Astrocyte (in vitro differentiated cells and primary cell): Measurements from ENCODE around the gene PDE6G. TPM values are rescaled to one million over a fixed set of nuclear protein-coding genes. Genes with fewer than 3 reads are reported as not detected.

Experiments used
- DNase-seq: peaks from one replicate; pipeline ENCODE4 v3.0.0-alpha.2; 2010; ENCODE audit warnings: low read depth
- FAIRE-seq: peaks from 2 replicates; lab custom pipeline; 2011; peaks lifted over from hg19 to GRCh38; lab: Jason Lieb, UNC
- H2AFZ ChIP-seq: 2 replicates; pipeline ENCODE4 v1.6.0; 2012; ENCODE audit warnings: low read depth, low read length, inconsistent platforms
- H3K27ac ChIP-seq: 2 replicates; pipeline ENCODE4 v1.5.1; 2011; ENCODE audit warnings: low read depth, low read length, inconsistent platforms
- H3K27me3 ChIP-seq: 2 replicates; pipeline ENCODE4 v1.6.0; 2011; ENCODE audit warnings: low read length, inconsistent platforms; ENCODE audit not compliant: insufficient read depth
- H3K36me3 ChIP-seq: 2 replicates; pipeline ENCODE4 v1.5.1; 2011; ENCODE audit warnings: low read length, inconsistent platforms; ENCODE audit not compliant: insufficient read depth
- H3K4me1 ChIP-seq: 2 replicates; pipeline ENCODE4 v1.5.1; 2011; ENCODE audit warnings: low read length, inconsistent platforms; ENCODE audit not compliant: insufficient read depth
- H3K4me2 ChIP-seq: 2 replicates; pipeline ENCODE4 v1.6.0; 2012; ENCODE audit warnings: low read length, inconsistent platforms
- H3K4me3 ChIP-seq: 2 replicates; pipeline ENCODE4 v1.5.1; 2011; ENCODE audit warnings: low read depth, mild to moderate bottlenecking, low read length, inconsistent platforms; ENCODE audit not compliant: insufficient read depth
- H3K79me2 ChIP-seq: 2 replicates; pipeline ENCODE4 v1.6.0; 2012; ENCODE audit warnings: mild to moderate bottlenecking, low read length, inconsistent platforms; ENCODE audit not compliant: insufficient read depth
- H3K9ac ChIP-seq: 2 replicates; pipeline ENCODE4 v1.6.0; 2012; ENCODE audit warnings: mild to moderate bottlenecking, low read length, inconsistent platforms
- H3K9me3 ChIP-seq: 2 replicates; pipeline ENCODE4 v1.5.1; 2012; ENCODE audit warnings: low read depth, mild to moderate bottlenecking, low read length, inconsistent platforms; ENCODE audit not compliant: insufficient read depth
- H4K20me1 ChIP-seq: 2 replicates; pipeline ENCODE4 v1.6.0; 2012; ENCODE audit warnings: low read length, inconsistent platforms; ENCODE audit not compliant: insufficient read depth
- H3K27ac Mint-ChIP-seq: one replicate; pipeline ENCODE4 v1.8.0; 2021; ENCODE audit warnings: mild to moderate bottlenecking, mixed read lengths; ENCODE audit not compliant: unreplicated experiment
- H3K27me3 Mint-ChIP-seq: one replicate; pipeline ENCODE4 v1.8.0; 2021; ENCODE audit warnings: low read depth, mixed read lengths; ENCODE audit not compliant: unreplicated experiment
- H3K36me3 Mint-ChIP-seq: one replicate; pipeline ENCODE4 v1.8.0; 2021; ENCODE audit warnings: low read depth, mixed read lengths; ENCODE audit not compliant: unreplicated experiment
- H3K4me1 Mint-ChIP-seq: one replicate; pipeline ENCODE4 v1.8.0; 2021; ENCODE audit warnings: low read depth, mixed read lengths; ENCODE audit not compliant: unreplicated experiment
- H3K4me3 Mint-ChIP-seq: one replicate; pipeline ENCODE4 v1.8.0; 2021; ENCODE audit warnings: mild to moderate bottlenecking, moderate library complexity, mixed read lengths; ENCODE audit not compliant: unreplicated experiment
- H3K9me3 Mint-ChIP-seq: one replicate; pipeline ENCODE4 v1.8.0; 2021; ENCODE audit warnings: mild to moderate bottlenecking, mixed read lengths; ENCODE audit not compliant: unreplicated experiment
- CTCF ChIP-seq: IDR thresholded peaks from 2 replicates; pipeline ENCODE4 v1.5.1; 2011; ENCODE audit warnings: low read depth, mild to moderate bottlenecking, inconsistent platforms, low read length, moderate library complexity; ENCODE audit not compliant: insufficient read depth
- EZH2 ChIP-seq: IDR thresholded peaks from 2 replicates; pipeline ENCODE4 v1.6.1; 2012; ENCODE audit warnings: mild to moderate bottlenecking, low read length, inconsistent platforms; ENCODE audit not compliant: insufficient read depth
- total RNA-seq: library from RNA; stranded (reverse); gene quantifications from 2 replicates; pipeline ENCODE4 v1.2.1, GENCODE V29; 2021

PDE6G gene
- total RNA-seq, 1 donor from 2014 or later, result not detected

- no peak overlapping the region for H3K4me2 ChIP-seq
- no peak overlapping the region for H3K27ac ChIP-seq
- H3K79me2 ChIP-seq, result peaks cover 70% of the 10 kb centered on the region
- Mint-ChIP-seq H3K36me3 (peaks cover 27% of the 10 kb centered on the region), H3K27ac (no peak overlapping the region), H3K27me3 (no peaks in the 10 kb centered on the region), H3K4me3 (no peak overlapping the region), H3K4me1 (peaks cover 33% of the 10 kb centered on the region), H3K9me3 (no peaks in the 10 kb centered on the region)
- peaks cover 25% of the 10 kb centered on the region for H3K36me3 ChIP-seq
- peaks cover 74% of the 10 kb centered on the region for H4K20me1 ChIP-seq
- no peaks in the 10 kb centered on the region for H3K9me3 ChIP-seq
- H3K9ac ChIP-seq, result no peak overlapping the region
- peaks cover 18% of the 10 kb centered on the region for H3K4me1 ChIP-seq
- FAIRE-seq, result no peak
- H2AFZ ChIP-seq, result no peak overlapping the region
- DNase-seq, result no peak
- no peaks in the 10 kb centered on the region for H3K27me3 ChIP-seq
- no peak overlapping the region for H3K4me3 ChIP-seq
- TF ChIP-seq EZH2, result no peak
- no peak for TF ChIP-seq CTCF
Measured at GRCh38 chr17:81609541-81610311, 46.6 kb downstream of the PDE6G start.

DNA sequence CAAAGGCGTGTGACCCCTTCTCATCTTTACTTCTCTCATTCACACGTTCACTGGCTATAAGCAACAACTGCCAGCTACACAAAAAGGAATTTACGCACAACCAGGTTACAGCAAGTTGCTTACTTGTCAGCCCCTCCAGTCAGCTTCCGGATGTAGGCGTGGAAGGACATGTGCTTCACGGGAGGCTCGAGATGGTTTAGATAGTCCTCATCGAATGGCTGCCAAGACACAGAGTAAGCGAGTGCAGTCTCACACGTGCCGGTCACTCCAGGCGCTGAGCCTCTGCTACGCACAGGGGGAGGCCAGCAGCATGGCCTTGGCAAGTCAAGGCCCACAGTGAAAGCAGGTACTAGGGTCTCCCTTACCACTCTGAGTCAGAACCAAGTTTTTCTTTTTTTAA, 47.7 kb downstream of the PDE6G start:
- H3K4me3 ChIP-seq, result no peak overlapping the region
- no peaks in the 10 kb centered on the region for H3K9me3 ChIP-seq
- Mint-ChIP-seq H3K9me3 (no peaks in the 10 kb centered on the region), H3K27me3 (no peaks in the 10 kb centered on the region), H3K27ac (no peak overlapping the region), H3K4me3 (no peak overlapping the region), H3K36me3 (peaks cover 22% of the 10 kb centered on the region), H3K4me1 (peaks cover 29% of the 10 kb centered on the region)
- H3K27me3 ChIP-seq, result no peaks in the 10 kb centered on the region
- H3K79me2 ChIP-seq, result peaks cover 69% of the 10 kb centered on the region
- no peak overlapping the region for H3K9ac ChIP-seq
- TF ChIP-seq EZH2 (no peak), CTCF (no peak)
- H2AFZ ChIP-seq, result no peak overlapping the region
- DNase-seq (peak; percentile 47), FAIRE-seq (no peak)
- H3K27ac ChIP-seq, result no peak overlapping the region
- peaks cover 35% of the 10 kb centered on the region for H3K36me3 ChIP-seq
- peaks cover 15% of the 10 kb centered on the region for H3K4me1 ChIP-seq
- H3K4me2 ChIP-seq, result no peak overlapping the region
- H4K20me1 ChIP-seq, result peaks cover 73% of the 10 kb centered on the region

DNA sequence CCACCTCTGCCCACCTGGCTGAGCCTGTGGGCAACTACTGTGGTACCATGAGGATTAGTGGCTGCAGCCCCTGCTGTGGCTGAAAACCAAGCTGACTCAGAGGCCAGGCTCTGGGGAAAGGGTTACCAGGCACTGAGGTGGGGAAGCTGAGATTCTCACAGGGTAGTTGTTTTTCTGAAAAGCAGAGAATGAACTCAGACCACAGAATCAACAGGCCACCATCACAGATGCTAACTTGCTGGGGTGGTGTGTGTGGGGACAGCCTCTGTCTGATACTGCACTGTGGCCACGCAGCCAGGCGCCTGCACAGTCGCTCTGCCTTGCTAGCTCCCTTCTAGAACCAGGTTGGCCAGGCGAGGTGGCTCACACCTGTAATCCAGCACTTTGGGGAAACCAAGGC, 48.3 kb downstream of the PDE6G start:
- no peaks in the 10 kb centered on the region for H3K9me3 Mint-ChIP-seq
- no peaks in the 10 kb centered on the region for H3K27me3 ChIP-seq
- peaks cover 15% of the 10 kb centered on the region for H3K4me1 ChIP-seq
- no peak overlapping the region for H3K4me3 ChIP-seq
- H3K36me3 Mint-ChIP-seq, result peaks cover 19% of the 10 kb centered on the region
- peak overlapping the region; percentile 46 for H3K4me2 ChIP-seq
- peak overlapping the region; percentile 29 for H3K27ac ChIP-seq
- DNase-seq (peak; percentile 44), FAIRE-seq (no peak)
- H3K36me3 ChIP-seq, result peaks cover 35% of the 10 kb centered on the region
- peak overlapping the region; percentile 12 for H3K27ac Mint-ChIP-seq
- H3K79me2 ChIP-seq, result peaks cover 68% of the 10 kb centered on the region
- no peaks in the 10 kb centered on the region for H3K27me3 Mint-ChIP-seq
- H2AFZ ChIP-seq, result no peak overlapping the region
- peaks cover 70% of the 10 kb centered on the region for H4K20me1 ChIP-seq
- peaks cover 25% of the 10 kb centered on the region for H3K4me1 Mint-ChIP-seq
- H3K9me3 ChIP-seq, result no peaks in the 10 kb centered on the region
- H3K9ac ChIP-seq, result peak overlapping the region; percentile 28
- no peak for TF ChIP-seq EZH2
- no peak for TF ChIP-seq CTCF
- no peak overlapping the region for H3K4me3 Mint-ChIP-seq
